Uterus (tissue), 4 donors: ENCODE data around the gene UROS. TPM values are rescaled to one million over a fixed set of nuclear protein-coding genes. Genes with fewer than 3 reads are reported as not detected.

Experiments
- DNase-seq, 2 donors: peaks; one replicate each; pipeline ENCODE4 v3.0.0-alpha.2; 2019 to 2020
- H3K27ac ChIP-seq, 2 donors: fragments of 200-600 bp; sonication (generic); 1 replicate in 1 of 2; 2 replicates in 1 of 2; pipeline ENCODE4 v1.5.1; 2016 to 2018
- H3K27me3 ChIP-seq, 2 donors: fragments of 200-600 bp; sonication (generic); one replicate each; pipeline ENCODE4 v1.5.1; 2018 to 2019; ENCODE audit warnings: control low read depth in 1 of 2
- H3K36me3 ChIP-seq, 2 donors: fragments of 200-600 bp; sonication (generic); one replicate each; pipeline ENCODE4 v1.5.1; 2019; ENCODE audit warnings: control low read depth in 1 of 2
- H3K4me1 ChIP-seq, 2 donors: fragments of 200-600 bp; sonication (generic); one replicate each; pipeline ENCODE4 v1.5.1; 2018 to 2019; ENCODE audit warnings: control low read depth in 1 of 2
- H3K4me3 ChIP-seq, 2 donors: fragments of 200-600 bp; sonication (generic); 1 replicate in 1 of 2; 2 replicates in 1 of 2; pipeline ENCODE4 v1.5.1; 2018 to 2019; ENCODE audit warnings: mild to moderate bottlenecking in 1 of 2
- H3K9me3 ChIP-seq, 2 donors: fragments of 200-600 bp; sonication (generic); one replicate each; pipeline ENCODE4 v1.5.1; 2019; ENCODE audit warnings: control low read depth in 1 of 2
- POLR2A ChIP-seq, 2 donors: fragments of 450-650 bp; IDR thresholded peaks; one replicate each; pipeline ENCODE4 v1.6.1; 2016; ENCODE audit warnings: antibody characterized with exemption in 2 of 2, mild to moderate bottlenecking in 1 of 2, moderate library complexity in 1 of 2
- intact Hi-C: fragments of 100-400 bp; cut with DNase I; formaldehyde crosslinking; loops from one replicate; pipeline ENCODE4 v1.15.1; 2023; ENCODE audit warnings: low total_unique reads
- total RNA-seq, 4 donors: library from RNA; depleted of rRNA in 3 of 4; stranded (reverse); fragments of >200 nt in 3 of 4; gene quantifications; one replicate each; pipeline versions ENCODE4 v1.1.0 to v1.2.4, GENCODE V29; 2014 to 2023
- TF ChIP-seq, protein P1 (sequence below), 4 experiments: fragments of 200-600 bp in 2 of 4; fragments of 450-650 bp in 2 of 4; sonication (generic) in 2 of 4; IDR thresholded peaks; one replicate each; pipeline ENCODE4 v1.5.1; 2016 to 2019; ENCODE audit warnings: antibody characterized with exemption in 4 of 4, mild to moderate bottlenecking in 2 of 4, moderate library complexity in 1 of 4
- donor health status: DM: yes; HTN: yes; CAD: no.

Gene UROS
- total RNA-seq, 4 donors from 2014 or later = 27.9 to 36.2 (median 28.1) TPM

- H3K36me3 ChIP-seq = no peaks in the 10 kb centered on the region
- H3K27me3 ChIP-seq = no peaks in the 10 kb centered on the region
- no peak overlapping the region for H3K27ac ChIP-seq
- intact Hi-C loops = no loop called here
- DNase-seq = no peak
- no peak for TF ChIP-seq POLR2A (IDR thresholded peaks at IDR 0.05)
- TF ChIP-seq, protein P1, sequence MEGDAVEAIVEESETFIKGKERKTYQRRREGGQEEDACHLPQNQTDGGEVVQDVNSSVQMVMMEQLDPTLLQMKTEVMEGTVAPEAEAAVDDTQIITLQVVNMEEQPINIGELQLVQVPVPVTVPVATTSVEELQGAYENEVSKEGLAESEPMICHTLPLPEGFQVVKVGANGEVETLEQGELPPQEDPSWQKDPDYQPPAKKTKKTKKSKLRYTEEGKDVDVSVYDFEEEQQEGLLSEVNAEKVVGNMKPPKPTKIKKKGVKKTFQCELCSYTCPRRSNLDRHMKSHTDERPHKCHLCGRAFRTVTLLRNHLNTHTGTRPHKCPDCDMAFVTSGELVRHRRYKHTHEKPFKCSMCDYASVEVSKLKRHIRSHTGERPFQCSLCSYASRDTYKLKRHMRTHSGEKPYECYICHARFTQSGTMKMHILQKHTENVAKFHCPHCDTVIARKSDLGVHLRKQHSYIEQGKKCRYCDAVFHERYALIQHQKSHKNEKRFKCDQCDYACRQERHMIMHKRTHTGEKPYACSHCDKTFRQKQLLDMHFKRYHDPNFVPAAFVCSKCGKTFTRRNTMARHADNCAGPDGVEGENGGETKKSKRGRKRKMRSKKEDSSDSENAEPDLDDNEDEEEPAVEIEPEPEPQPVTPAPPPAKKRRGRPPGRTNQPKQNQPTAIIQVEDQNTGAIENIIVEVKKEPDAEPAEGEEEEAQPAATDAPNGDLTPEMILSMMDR (IDR thresholded peaks at IDR 0.05) = no peak
- no peaks in the 10 kb centered on the region for H3K4me1 ChIP-seq
- H3K9me3 ChIP-seq = no peaks in the 10 kb centered on the region
- H3K4me3 ChIP-seq = no peak overlapping the region
Measured at GRCh38 chr10:125808047-125808446, 15.0 kb downstream of the UROS start.

DNA sequence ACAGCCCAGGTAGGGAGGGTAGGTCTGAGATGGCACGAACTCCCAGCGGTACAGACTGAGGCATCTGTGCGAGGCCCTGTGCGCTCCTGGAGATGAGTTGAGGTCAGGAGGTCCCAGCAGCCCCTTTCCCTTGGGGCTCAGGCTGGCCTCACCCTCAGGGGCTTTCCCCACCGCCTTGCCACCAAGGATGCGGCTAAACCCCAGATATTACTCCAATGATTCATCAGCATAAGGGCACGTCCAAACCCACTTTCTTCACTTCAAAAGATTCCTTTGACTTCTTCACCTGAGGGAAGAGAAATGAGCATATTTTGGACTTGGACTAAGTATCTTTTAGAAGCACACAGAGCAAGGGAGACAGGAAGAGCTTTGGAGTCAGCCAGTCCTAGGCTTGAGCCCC is 20.3 kb downstream of the UROS start:
- Histone ChIP-seq H3K4me1 (no peaks in the 10 kb centered on the region), H3K4me3 (no peak overlapping the region), H3K9me3 (no peaks in the 10 kb centered on the region), H3K36me3 (no peaks in the 10 kb centered on the region), H3K27me3 (no peaks in the 10 kb centered on the region), H3K27ac (no peak overlapping the region)
- no peak for DNase-seq
- TF ChIP-seq, protein P1 (IDR thresholded peaks at IDR 0.05) = no peak
- no peak for TF ChIP-seq POLR2A (IDR thresholded peaks at IDR 0.05)
- intact Hi-C loops = no loop called here

DNA sequence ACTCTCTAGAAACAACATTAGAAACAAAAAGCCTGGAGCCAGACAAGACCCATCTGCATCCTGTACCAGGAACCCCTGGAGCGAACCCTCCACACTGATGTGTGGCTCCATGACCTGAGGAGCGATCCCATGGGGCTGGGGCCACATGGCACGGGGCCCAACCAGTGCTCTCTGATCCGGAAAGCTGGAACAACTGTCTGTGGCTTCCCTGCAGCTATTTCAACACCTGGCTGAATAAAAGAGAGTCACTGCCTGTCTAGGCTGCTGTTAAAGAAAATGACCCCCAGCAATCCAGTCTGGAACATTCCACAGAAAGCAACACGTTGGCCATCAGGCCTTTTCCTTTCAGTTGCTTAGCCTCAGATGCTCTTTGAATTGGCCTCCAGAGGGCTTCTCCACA is 20.9 kb downstream of the UROS start:
- Histone ChIP-seq H3K4me3 (no peak overlapping the region), H3K27ac (no peak overlapping the region), H3K27me3 (no peaks in the 10 kb centered on the region), H3K9me3 (no peaks in the 10 kb centered on the region), H3K36me3 (no peaks in the 10 kb centered on the region), H3K4me1 (no peaks in the 10 kb centered on the region)
- intact Hi-C loops = no loop called here
- no peak for DNase-seq
- TF ChIP-seq, protein P1 (IDR thresholded peaks at IDR 0.05) = no peak
- no peak for TF ChIP-seq POLR2A (IDR thresholded peaks at IDR 0.05)

- intact Hi-C loops = no loop called here
- Histone ChIP-seq H3K9me3 (no peaks in the 10 kb centered on the region), H3K36me3 (no peaks in the 10 kb centered on the region), H3K4me1 (no peaks in the 10 kb centered on the region), H3K27me3 (no peaks in the 10 kb centered on the region), H3K27ac (no peak overlapping the region), H3K4me3 (no peak overlapping the region)
- TF ChIP-seq POLR2A (IDR thresholded peaks at IDR 0.05) = no peak
- TF ChIP-seq, protein P1 (IDR thresholded peaks at IDR 0.05) = no peak
- no peak for DNase-seq
Measured at GRCh38 chr10:125801574-125801973, 21.5 kb downstream of the UROS start.

- Histone ChIP-seq H3K27me3 (no peaks in the 10 kb centered on the region), H3K4me3 (no peak overlapping the region), H3K27ac (no peak overlapping the region), H3K4me1 (no peaks in the 10 kb centered on the region), H3K9me3 (no peaks in the 10 kb centered on the region), H3K36me3 (no peaks in the 10 kb centered on the region)
- DNase-seq = no peak
- intact Hi-C loops = no loop called here
- TF ChIP-seq, protein P1 (IDR thresholded peaks at IDR 0.05) = no peak
- TF ChIP-seq POLR2A (IDR thresholded peaks at IDR 0.05) = no peak
Measured at GRCh38 chr10:125799451-125800182, 23.4 kb downstream of the UROS start.
